Measurements from ENCODE around the gene SPRYD4. TPM values are rescaled to one million over a fixed set of nuclear protein-coding genes. Genes with fewer than 3 reads are reported as not detected.

The SPRYD4 gene
- total and polyA plus RNA-seq, 9 of the 15 experiments (the other 6 are each of a cell fraction or from before 2014, with no cell fraction given), result 1.8 to 4.7 (median 2.8) TPM

DNA sequence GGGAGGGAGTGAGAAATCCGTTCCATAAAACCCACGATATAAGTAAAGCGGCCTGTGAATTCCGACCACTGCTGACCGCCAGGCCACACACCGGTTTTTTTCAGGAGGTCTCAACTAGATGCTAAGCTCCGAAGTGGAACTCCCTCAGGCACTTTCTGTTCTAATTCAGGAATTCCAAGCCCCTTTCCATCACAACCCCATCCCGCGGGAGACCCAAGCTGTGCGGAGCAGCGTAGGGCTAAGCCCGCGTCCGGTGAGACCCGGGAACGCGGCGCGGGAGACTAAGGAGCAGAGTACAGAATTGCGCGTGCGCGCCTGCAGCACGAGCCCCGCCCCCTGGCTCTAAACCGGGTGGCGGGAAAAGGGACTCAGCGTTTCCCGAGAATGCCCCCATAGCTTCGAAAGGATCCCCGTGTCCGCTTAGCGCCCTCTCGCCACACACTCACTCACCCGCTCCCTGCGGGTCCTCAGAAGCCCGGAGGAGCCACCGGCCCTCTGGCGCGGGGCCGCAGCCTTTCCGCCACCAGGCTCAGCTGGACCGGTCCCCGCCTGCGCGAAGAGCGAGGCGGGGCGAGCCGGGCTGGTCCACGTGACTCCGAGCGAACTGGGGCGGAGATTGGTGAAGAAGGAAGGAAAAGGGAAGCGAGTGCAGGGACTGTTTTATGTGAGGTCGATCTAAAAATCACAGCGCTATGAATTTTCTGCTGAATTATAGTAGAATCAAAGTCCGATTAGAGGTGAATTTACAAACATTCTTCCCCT, 19.3 kb upstream of the SPRYD4 start, which contains the start of gene TIMELESS (continued):
- TF ChIP-seq, protein P1, sequence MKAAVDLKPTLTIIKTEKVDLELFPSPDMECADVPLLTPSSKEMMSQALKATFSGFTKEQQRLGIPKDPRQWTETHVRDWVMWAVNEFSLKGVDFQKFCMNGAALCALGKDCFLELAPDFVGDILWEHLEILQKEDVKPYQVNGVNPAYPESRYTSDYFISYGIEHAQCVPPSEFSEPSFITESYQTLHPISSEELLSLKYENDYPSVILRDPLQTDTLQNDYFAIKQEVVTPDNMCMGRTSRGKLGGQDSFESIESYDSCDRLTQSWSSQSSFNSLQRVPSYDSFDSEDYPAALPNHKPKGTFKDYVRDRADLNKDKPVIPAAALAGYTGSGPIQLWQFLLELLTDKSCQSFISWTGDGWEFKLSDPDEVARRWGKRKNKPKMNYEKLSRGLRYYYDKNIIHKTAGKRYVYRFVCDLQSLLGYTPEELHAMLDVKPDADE (conservative IDR thresholded peaks at IDR 0.05; ENCODE audit: control insufficient read depth, low read depth, low read length), result no peak; the same call in none of the 2 replicates
- TF ChIP-seq NCOA4 (IDR thresholded peaks at IDR 0.05; ENCODE audit: partially characterized antibody), result no peak
- no peak; the same call in 1 of the 2 replicates for TF ChIP-seq EP300 (IDR thresholded peaks at IDR 0.05; ENCODE audit: low read length)
- TF ChIP-seq, protein P2, sequence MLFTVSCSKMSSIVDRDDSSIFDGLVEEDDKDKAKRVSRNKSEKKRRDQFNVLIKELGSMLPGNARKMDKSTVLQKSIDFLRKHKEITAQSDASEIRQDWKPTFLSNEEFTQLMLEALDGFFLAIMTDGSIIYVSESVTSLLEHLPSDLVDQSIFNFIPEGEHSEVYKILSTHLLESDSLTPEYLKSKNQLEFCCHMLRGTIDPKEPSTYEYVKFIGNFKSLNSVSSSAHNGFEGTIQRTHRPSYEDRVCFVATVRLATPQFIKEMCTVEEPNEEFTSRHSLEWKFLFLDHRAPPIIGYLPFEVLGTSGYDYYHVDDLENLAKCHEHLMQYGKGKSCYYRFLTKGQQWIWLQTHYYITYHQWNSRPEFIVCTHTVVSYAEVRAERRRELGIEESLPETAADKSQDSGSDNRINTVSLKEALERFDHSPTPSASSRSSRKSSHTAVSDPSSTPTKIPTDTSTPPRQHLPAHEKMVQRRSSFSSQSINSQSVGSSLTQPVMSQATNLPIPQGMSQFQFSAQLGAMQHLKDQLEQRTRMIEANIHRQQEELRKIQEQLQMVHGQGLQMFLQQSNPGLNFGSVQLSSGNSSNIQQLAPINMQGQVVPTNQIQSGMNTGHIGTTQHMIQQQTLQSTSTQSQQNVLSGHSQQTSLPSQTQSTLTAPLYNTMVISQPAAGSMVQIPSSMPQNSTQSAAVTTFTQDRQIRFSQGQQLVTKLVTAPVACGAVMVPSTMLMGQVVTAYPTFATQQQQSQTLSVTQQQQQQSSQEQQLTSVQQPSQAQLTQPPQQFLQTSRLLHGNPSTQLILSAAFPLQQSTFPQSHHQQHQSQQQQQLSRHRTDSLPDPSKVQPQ (CRISPR knock-in tag; IDR thresholded peaks at IDR 0.05; ENCODE audit: borderline replicate concordance), result no peak
- TF ChIP-seq ZC3H8 (IDR thresholded peaks at IDR 0.05), result no peak
- no peak for TF ChIP-seq ZNF764 (CRISPR knock-in tag; IDR thresholded peaks at IDR 0.05; ENCODE audit: low read depth)
- peak; percentile 98 for TF ChIP-seq TFAP4 (CRISPR knock-in tag; IDR thresholded peaks at IDR 0.05; ENCODE audit: borderline replicate concordance)
- TF ChIP-seq ZC3H4 (CRISPR knock-in tag; IDR thresholded peaks at IDR 0.05; ENCODE audit: borderline replicate concordance), result no peak
- TF ChIP-seq MTF1 (CRISPR knock-in tag; IDR thresholded peaks at IDR 0.05; ENCODE audit: borderline replicate concordance), result no peak
- TF ChIP-seq ZBTB1 (CRISPR knock-in tag; IDR thresholded peaks at IDR 0.05; ENCODE audit: borderline replicate concordance, low read depth), result 0 out of 2 replicates have a peak, but pooled peaks have one; percentile 59
- peak; percentile 92 to 95 for TF ChIP-seq MNT (conservative IDR thresholded peaks at IDR 0.05)
- TF ChIP-seq KDM4B (IDR thresholded peaks at IDR 0.05; ENCODE audit: borderline replicate concordance in 2 of 2, low read depth in 1 of 2), result no peak
- TF ChIP-seq CBX5 (IDR thresholded peaks at IDR 0.05; ENCODE audit: borderline replicate concordance, low read depth), result no peak
- TF ChIP-seq GABPA (tag; conservative IDR thresholded peaks at IDR 0.05; ENCODE audit: low read depth), result peak; percentile 47; the same call in 1 of the 2 replicates
- TF ChIP-seq ZBTB12 (CRISPR knock-in tag; IDR thresholded peaks at IDR 0.05), result no peak
- no peak; the same call in 1 of the 2 replicates for TF ChIP-seq FOXP4 (CRISPR knock-in tag; IDR thresholded peaks at IDR 0.05; ENCODE audit: borderline replicate concordance)

Data from K562 (cell line).